Loucy (cell line): ENCODE data around the gene RAB35.

Experiments
- EZH2phosphoT487 ChIP-seq: fragments of 200-600 bp; IDR thresholded peaks from 2 replicates; pipeline ENCODE4 v1.6.1; 2018; ENCODE audit warnings: antibody characterized with exemption, mild to moderate bottlenecking, moderate library complexity, borderline replicate concordance
- TF ChIP-seq, protein P1 (sequence below): fragments of 200-600 bp; sonication (generic); conservative IDR thresholded peaks from 2 replicates; pipeline ENCODE4 v1.5.1; 2014; ENCODE audit warnings: mild to moderate bottlenecking, antibody characterized with exemption, low read length

GRCh38 chr12:120089796-120090195, 26.8 kb downstream of the RAB35 start:
- TF ChIP-seq, protein P1, sequence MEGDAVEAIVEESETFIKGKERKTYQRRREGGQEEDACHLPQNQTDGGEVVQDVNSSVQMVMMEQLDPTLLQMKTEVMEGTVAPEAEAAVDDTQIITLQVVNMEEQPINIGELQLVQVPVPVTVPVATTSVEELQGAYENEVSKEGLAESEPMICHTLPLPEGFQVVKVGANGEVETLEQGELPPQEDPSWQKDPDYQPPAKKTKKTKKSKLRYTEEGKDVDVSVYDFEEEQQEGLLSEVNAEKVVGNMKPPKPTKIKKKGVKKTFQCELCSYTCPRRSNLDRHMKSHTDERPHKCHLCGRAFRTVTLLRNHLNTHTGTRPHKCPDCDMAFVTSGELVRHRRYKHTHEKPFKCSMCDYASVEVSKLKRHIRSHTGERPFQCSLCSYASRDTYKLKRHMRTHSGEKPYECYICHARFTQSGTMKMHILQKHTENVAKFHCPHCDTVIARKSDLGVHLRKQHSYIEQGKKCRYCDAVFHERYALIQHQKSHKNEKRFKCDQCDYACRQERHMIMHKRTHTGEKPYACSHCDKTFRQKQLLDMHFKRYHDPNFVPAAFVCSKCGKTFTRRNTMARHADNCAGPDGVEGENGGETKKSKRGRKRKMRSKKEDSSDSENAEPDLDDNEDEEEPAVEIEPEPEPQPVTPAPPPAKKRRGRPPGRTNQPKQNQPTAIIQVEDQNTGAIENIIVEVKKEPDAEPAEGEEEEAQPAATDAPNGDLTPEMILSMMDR = no peak
- no peak for TF ChIP-seq EZH2phosphoT487
